Colonic mucosa (tissue), 4 donors: ENCODE data around the gene AP3S2. TPM values are rescaled to one million over a fixed set of nuclear protein-coding genes. Genes with fewer than 3 reads are reported as not detected.
A peak's percentile ranks its signal among the peaks of the same experiment; 100 is the strongest.

ENCODE experiments used
- DNase-seq: peaks from one replicate; pipeline ENCODE4 v3.0.0-alpha.2; 2020
- H3K27ac ChIP-seq: fragments of 200-600 bp; one replicate; pipeline ENCODE4 v1.8.0; 2021
- H3K27me3 ChIP-seq: fragments of 200-600 bp; one replicate; pipeline ENCODE4 v1.8.0; 2021
- H3K36me3 ChIP-seq: fragments of 200-600 bp; one replicate; pipeline ENCODE4 v1.8.0; 2021
- H3K4me1 ChIP-seq: fragments of 200-600 bp; one replicate; pipeline ENCODE4 v1.8.0; 2021; ENCODE audit warnings: mild to moderate bottlenecking
- H3K4me3 ChIP-seq: fragments of 200-600 bp; one replicate; pipeline ENCODE4 v1.8.0; 2021
- H3K9ac ChIP-seq, 2 donors: one replicate each; pipeline ENCODE4 v1.7.0; 2013; ENCODE audit warnings: control low read depth in 2 of 2, low read depth in 2 of 2, low read length in 2 of 2
- H3K9me3 ChIP-seq: fragments of 200-600 bp; one replicate; pipeline ENCODE4 v1.8.0; 2021
- intact Hi-C: fragments of 100-400 bp; cut with DNase I; formaldehyde crosslinking; loops from one replicate; pipeline ENCODE4 v1.14.1; 2022
- total RNA-seq, 2 donors: library from RNA; stranded (reverse); fragmentation: NEBNext Ultra II Directional in 1 of 2; extraction: Animal tissue kit (Norgen Biotek cat#: 25700) in 1 of 2; gene quantifications; one replicate each; pipeline ENCODE4 v1.2.1, GENCODE V29; 2021
- TF ChIP-seq, protein P1 (sequence below): fragments of 200-600 bp; IDR thresholded peaks from one replicate; pipeline ENCODE4 v1.8.0; 2022; ENCODE audit warnings: antibody characterized with exemption, mild to moderate bottlenecking
- donor health status: healthy.
- donor health status: DM: no; HTN: no; CAD: no.
- donor health status: DM: no; HTN: no; CAD: no.

Gene AP3S2
- total RNA-seq, 2 donors from 2014 or later, result 44.5 to 48.6 TPM

DNA sequence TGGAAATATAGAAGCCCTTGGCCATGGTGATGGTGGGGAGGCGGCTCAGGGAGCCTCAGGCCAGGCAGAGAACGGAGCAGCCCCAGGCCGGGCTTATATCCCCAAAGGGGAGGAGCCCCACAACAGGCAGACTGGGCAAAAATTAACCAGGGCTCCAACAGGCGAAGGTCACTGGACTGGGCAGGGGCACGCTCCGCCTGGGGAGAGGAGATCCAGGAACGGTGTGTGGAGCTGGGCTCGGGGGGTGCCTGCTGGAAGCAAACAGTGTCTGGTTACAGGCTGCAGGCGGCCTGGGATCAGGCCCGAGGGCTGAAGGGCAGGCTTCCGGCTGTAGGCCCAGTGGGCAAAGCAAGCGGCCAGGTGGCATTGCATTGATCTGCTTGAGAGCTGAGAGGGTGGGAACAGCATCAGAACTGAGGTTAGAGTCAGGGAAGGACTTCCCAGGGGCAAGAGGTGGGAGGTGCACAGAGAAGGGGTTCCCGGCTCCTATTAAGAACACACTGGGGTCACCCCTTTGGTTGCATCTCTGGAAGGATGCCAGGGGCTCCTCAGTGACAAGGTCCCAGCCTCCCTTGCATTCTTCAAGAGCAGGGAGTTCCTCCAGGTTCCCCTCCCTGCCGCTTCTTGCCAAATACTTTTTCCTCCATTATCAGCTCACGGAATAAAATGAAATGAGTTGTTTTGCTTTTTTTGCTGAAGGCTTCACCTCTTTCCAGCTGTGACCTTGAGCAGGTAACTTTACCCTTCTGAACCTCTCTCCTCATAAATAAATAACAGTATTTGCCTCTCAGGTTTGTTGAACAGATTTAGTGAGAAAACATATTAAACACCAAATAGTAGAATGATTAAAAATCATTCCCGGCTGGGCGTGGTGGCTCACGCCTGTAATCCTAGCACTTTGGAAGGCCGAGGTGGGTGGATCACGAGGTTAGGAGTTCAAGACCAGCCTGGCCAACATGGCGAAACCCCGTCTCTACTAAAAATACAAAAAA is 86.9 kb downstream of the AP3S2 start:
- intact Hi-C loops, result no loop called here
- Histone ChIP-seq H3K9me3 (no peaks in the 10 kb centered on the region), H3K9ac (peak overlapping the region in 1 of 2 donors; percentile 59), H3K36me3 (no peaks in the 10 kb centered on the region), H3K27me3 (no peaks in the 10 kb centered on the region), H3K4me3 (no peak overlapping the region), H3K27ac (no peak overlapping the region), H3K4me1 (peaks cover 4% of the 10 kb centered on the region)
- peak; percentile 67 for DNase-seq
- TF ChIP-seq, protein P1, sequence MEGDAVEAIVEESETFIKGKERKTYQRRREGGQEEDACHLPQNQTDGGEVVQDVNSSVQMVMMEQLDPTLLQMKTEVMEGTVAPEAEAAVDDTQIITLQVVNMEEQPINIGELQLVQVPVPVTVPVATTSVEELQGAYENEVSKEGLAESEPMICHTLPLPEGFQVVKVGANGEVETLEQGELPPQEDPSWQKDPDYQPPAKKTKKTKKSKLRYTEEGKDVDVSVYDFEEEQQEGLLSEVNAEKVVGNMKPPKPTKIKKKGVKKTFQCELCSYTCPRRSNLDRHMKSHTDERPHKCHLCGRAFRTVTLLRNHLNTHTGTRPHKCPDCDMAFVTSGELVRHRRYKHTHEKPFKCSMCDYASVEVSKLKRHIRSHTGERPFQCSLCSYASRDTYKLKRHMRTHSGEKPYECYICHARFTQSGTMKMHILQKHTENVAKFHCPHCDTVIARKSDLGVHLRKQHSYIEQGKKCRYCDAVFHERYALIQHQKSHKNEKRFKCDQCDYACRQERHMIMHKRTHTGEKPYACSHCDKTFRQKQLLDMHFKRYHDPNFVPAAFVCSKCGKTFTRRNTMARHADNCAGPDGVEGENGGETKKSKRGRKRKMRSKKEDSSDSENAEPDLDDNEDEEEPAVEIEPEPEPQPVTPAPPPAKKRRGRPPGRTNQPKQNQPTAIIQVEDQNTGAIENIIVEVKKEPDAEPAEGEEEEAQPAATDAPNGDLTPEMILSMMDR, result no peak

DNA sequence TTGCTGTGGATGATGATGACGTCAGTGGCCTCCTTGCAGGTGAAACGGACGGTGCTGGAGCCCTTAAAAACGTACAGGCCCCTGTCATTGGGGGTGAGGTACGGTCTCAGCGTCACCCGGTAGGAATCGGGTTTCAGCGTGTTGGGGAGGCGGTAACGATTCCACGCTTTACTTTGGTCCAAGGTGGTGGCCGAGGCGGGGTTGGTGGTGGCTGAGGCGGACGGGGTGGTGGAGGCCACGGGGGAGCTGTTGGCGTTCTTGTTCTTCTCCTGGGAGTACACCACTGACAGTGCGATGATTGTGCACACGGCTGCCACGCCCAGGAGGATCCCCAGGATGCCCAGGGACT is 87.6 kb downstream of the AP3S2 start:
- Histone ChIP-seq H3K4me3 (no peak overlapping the region), H3K36me3 (no peaks in the 10 kb centered on the region), H3K27me3 (no peaks in the 10 kb centered on the region), H3K4me1 (peaks cover 4% of the 10 kb centered on the region), H3K27ac (no peak overlapping the region), H3K9ac (no peak overlapping the region), H3K9me3 (no peaks in the 10 kb centered on the region)
- intact Hi-C loops, result no loop called here
- DNase-seq, result no peak
- TF ChIP-seq, protein P1, result no peak

DNA sequence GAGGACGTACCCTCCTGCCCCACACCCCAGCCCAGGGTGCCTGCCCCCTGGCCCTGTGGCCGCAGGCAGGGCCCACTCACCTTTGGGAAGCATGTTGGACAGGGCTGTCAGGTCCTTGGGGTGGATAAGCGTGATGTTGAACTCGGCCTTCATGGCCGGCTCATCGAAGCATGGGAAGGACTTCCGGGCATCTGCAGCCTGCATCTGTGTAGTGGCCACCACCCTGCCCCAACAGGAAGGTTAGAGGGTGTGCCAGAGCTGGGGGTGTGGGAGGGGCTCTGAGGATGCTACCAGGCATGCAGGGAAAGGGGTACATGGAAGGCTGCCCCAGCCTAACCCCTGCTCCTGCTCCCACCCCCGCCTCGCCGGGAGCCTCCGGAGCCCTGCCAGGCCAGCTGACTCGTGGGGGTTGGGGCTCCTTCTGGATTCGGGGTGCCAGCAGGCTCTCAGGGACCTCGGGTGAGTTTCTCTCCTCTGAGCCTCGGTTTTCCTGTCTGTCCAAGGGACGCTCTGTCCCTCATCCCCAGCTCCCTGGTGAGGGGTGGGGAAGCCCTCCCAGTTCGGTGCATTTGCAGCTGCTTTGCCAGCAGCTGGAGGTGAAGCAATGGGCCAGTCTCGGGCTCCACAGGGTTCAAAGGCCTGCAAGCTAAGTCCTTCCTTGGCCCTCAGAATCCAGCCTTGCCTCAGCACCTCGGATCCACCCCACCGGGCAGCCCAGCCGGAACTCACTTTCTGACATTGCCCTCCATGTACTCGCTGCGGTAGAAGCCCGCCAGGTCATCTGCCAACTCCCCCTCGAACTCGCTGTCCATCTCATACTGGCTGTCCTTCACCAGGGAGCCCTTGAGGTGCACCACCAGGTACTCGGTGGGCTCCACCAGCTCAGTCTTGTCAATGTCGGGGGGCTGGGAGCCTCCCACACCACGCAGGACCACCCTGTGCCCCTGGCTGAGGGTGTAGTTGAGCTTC is 88.3 kb downstream of the AP3S2 start:
- no peak for DNase-seq
- intact Hi-C loops, result no loop called here
- no peak overlapping the region for H3K27ac ChIP-seq
- peak overlapping the region in 1 of 2 donors; percentile 28 for H3K9ac ChIP-seq
- no peak overlapping the region for H3K4me3 ChIP-seq
- peaks cover 4% of the 10 kb centered on the region for H3K4me1 ChIP-seq
- no peaks in the 10 kb centered on the region for H3K9me3 ChIP-seq
- no peaks in the 10 kb centered on the region for H3K27me3 ChIP-seq
- H3K36me3 ChIP-seq, result no peaks in the 10 kb centered on the region
- TF ChIP-seq, protein P1, result no peak

DNA sequence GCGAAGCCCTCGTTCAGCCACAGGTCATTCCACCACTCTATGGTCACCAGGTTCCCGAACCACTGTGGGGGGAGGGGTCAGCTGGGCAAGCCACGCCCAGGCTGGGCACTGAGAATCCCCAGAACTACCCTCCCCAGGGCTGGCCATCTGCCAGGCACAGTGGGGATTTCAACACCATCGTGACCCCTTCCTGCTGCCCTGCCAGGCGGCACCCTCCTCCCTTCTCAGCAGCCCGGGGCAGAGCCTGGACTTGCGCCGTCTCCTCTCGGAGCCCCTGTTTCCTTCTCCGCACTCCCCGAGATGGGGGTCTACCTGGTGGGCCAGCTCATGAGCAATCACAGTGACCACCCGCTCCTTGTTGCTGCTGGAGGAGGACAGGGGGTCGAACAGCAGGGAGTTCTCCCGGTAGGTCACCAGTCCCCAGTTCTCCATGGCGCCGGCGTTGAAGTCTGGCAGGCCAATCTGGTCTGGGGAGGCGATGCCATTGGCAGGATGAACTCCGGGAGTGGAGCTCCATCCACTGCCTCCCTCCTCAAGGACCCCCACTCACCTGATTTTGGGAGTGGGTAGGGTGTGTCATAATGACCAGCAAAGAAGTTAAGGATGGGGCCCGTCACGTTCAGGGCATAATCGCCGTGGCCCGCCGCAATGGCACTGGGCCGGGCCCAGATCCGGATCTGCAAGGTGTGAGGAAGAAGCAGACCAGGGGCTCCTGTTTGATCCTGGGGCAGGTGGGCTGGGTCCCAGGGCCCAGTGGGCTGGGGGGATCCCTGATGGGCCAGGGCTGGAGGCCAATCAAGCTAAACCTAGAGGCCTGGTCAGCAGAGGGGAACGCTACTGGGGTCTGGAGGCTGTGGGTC is 89.6 kb downstream of the AP3S2 start:
- Histone ChIP-seq H3K4me3 (no peak overlapping the region), H3K27ac (no peak overlapping the region), H3K9me3 (no peaks in the 10 kb centered on the region), H3K9ac (no peak overlapping the region), H3K36me3 (no peaks in the 10 kb centered on the region), H3K27me3 (no peaks in the 10 kb centered on the region), H3K4me1 (peaks cover 4% of the 10 kb centered on the region)
- TF ChIP-seq, protein P1, result no peak
- DNase-seq, result no peak
- intact Hi-C loops, result no loop called here
